HFFc6 (cell line): ENCODE data around the gene ELOA. TPM values are rescaled to one million over a fixed set of nuclear protein-coding genes. Genes with fewer than 3 reads are reported as not detected.

ENCODE experiments used
- DNase-seq: peaks from one replicate; pipeline ENCODE4 v3.0.0-alpha.2; 2018
- H3K27ac Mint-ChIP-seq: 2 replicates; pipeline ENCODE4 v1.8.0; 2020; ENCODE audit warnings: mild to moderate bottlenecking, mixed read lengths
- H3K27me3 Mint-ChIP-seq: 2 replicates; pipeline ENCODE4 v1.8.0; 2021; ENCODE audit warnings: mild to moderate bottlenecking, moderate library complexity, mixed read lengths; ENCODE audit not compliant: insufficient read depth
- H3K36me3 Mint-ChIP-seq: 2 replicates; pipeline ENCODE4 v1.8.0; 2021; ENCODE audit warnings: low read depth, mixed read lengths
- H3K4me1 Mint-ChIP-seq: 2 replicates; pipeline ENCODE4 v1.8.0; 2020; ENCODE audit warnings: low read depth, mixed read lengths
- H3K4me3 Mint-ChIP-seq: 2 replicates; pipeline ENCODE4 v1.8.0; 2020; ENCODE audit warnings: mild to moderate bottlenecking, moderate library complexity, mixed read lengths
- H3K9me3 Mint-ChIP-seq: 2 replicates; pipeline ENCODE4 v1.8.0; 2020; ENCODE audit warnings: mild to moderate bottlenecking, mixed read lengths
- CTCF ChIP-seq: fragments of 200-600 bp; sonication (generic); IDR thresholded peaks from 2 replicates; pipeline ENCODE4 v1.5.0; 2021; ENCODE audit warnings: antibody characterized with exemption, mild to moderate bottlenecking
- total RNA-seq, 6 experiments: library from RNA; stranded (reverse); fragmentation: NEBNext Ultra II Directional; extraction: Animal tissue kit (Norgen Biotek cat#: 25700); gene quantifications; 2 replicates in 1 of 6; 3 replicates in 5 of 6; pipeline ENCODE4 v1.2.3, GENCODE V29; 2021

The ELOA gene
- total RNA-seq, 6 experiments from 2014 or later, result 55.5 to 72.6 (median 59.9) TPM

GRCh38 chr1:23742670-23743286 is 493 bp upstream of the ELOA start:
- Mint-ChIP-seq H3K9me3 (no peaks in the 10 kb centered on the region), H3K4me1 (peaks cover 44% of the 10 kb centered on the region), H3K4me3 (peak overlapping the region; percentile 91), H3K36me3 (no peaks in the 10 kb centered on the region; the same call in none of the 2 replicates), H3K27me3 (peaks cover 6% of the 10 kb centered on the region), H3K27ac (peak overlapping the region; percentile 81)
- no peak for DNase-seq
- TF ChIP-seq CTCF, result no peak

GRCh38 chr1:23745515-23745914 is 2.2 kb downstream of the ELOA start:
- H3K27me3 Mint-ChIP-seq, result peaks cover 6% of the 10 kb centered on the region
- H3K27ac Mint-ChIP-seq, result peak overlapping the region; percentile 88
- DNase-seq, result peak; percentile 42
- TF ChIP-seq CTCF, result peak; percentile 72
- peaks cover 1% of the 10 kb centered on the region for H3K36me3 Mint-ChIP-seq
- H3K9me3 Mint-ChIP-seq, result no peaks in the 10 kb centered on the region
- H3K4me1 Mint-ChIP-seq, result peaks cover 57% of the 10 kb centered on the region
- H3K4me3 Mint-ChIP-seq, result peak overlapping the region; percentile 97

GRCh38 chr1:23748016-23748415 is 4.7 kb downstream of the ELOA start:
- Mint-ChIP-seq H3K27ac (0 out of 2 replicates have a peak overlapping the region, but pooled peaks have one; percentile 24), H3K4me3 (peak overlapping the region; percentile 39; the same call in 1 of the 2 replicates), H3K36me3 (peaks cover 12% of the 10 kb centered on the region), H3K9me3 (no peaks in the 10 kb centered on the region), H3K27me3 (peaks cover 6% of the 10 kb centered on the region), H3K4me1 (peaks cover 45% of the 10 kb centered on the region)
- TF ChIP-seq CTCF, result no peak
- no peak for DNase-seq

- H3K4me1 Mint-ChIP-seq, result peaks cover 44% of the 10 kb centered on the region
- H3K36me3 Mint-ChIP-seq, result peaks cover 29% of the 10 kb centered on the region
- H3K27me3 Mint-ChIP-seq, result peaks cover 2% of the 10 kb centered on the region; the same call in 1 of the 2 replicates
- TF ChIP-seq CTCF, result peak; percentile 83
- no peaks in the 10 kb centered on the region for H3K9me3 Mint-ChIP-seq
- peak; percentile 39 for DNase-seq
- H3K27ac Mint-ChIP-seq, result peak overlapping the region; percentile 37
- no peak overlapping the region; the same call in 1 of the 2 replicates for H3K4me3 Mint-ChIP-seq
These were observed 8.0 kb downstream of the ELOA start for GRCh38 chr1:23751050-23751814.

GRCh38 chr1:23751815-23752200 is 8.5 kb downstream of the ELOA start:
- peaks cover 33% of the 10 kb centered on the region for H3K36me3 Mint-ChIP-seq
- H3K4me3 Mint-ChIP-seq, result no peak overlapping the region
- H3K4me1 Mint-ChIP-seq, result peaks cover 46% of the 10 kb centered on the region
- TF ChIP-seq CTCF, result no peak
- no peak for DNase-seq
- no peaks in the 10 kb centered on the region for H3K9me3 Mint-ChIP-seq
- peaks cover 2% of the 10 kb centered on the region; the same call in 1 of the 2 replicates for H3K27me3 Mint-ChIP-seq
- H3K27ac Mint-ChIP-seq, result peak overlapping the region; percentile 37; the same call in 1 of the 2 replicates
